Activated B cell treated with CpG ODN at 0.5 μM for 24 hours (primary cell): Measurements from ENCODE around the gene FAM236D. TPM values are rescaled to one million over a fixed set of nuclear protein-coding genes. Genes with fewer than 3 reads are reported as not detected.

Source experiments
- total RNA-seq: library from RNA; stranded (reverse); gene quantifications from 2 replicates; pipeline ENCODE4 v1.2.3, GENCODE V29; 2022

FAM236D gene
- total RNA-seq, 1 donor from 2014 or later: not detected

Other genes with a start within 250 kb of the FAM236D start
- gene HDAC8, start 235.4 kb downstream of the FAM236D start, total RNA-seq: 29.0 and 39.6 TPM in 2 replicates
- not detected in 2 replicates for gene PHKA1, start 93.9 kb downstream of the FAM236D start, total RNA-seq
- 1.7 and 2.0 TPM in 2 replicates for gene DMRTC1B, start 31.3 kb downstream of the FAM236D start, total RNA-seq
- not detected in 2 replicates for gene FAM236B, start 25.6 kb downstream of the FAM236D start, total RNA-seq
- not detected in 2 replicates for gene FAM236C, start 104.4 kb upstream of the FAM236D start, total RNA-seq
- gene FAM236A, start 130.0 kb upstream of the FAM236D start, total RNA-seq: not detected in 2 replicates
- gene DMRTC1, start 135.6 kb upstream of the FAM236D start, total RNA-seq: 0.27 and 0.71 TPM in 2 replicates
- not detected in 2 replicates for gene PABPC1L2B, start 194.7 kb upstream of the FAM236D start, total RNA-seq